GM12891 (cell line): ENCODE measurements around the gene FBF1.

Source experiments
- POLR2A ChIP-seq: IDR thresholded peaks from 2 replicates; pipeline ENCODE4 v1.6.1; 2011; ENCODE audit warnings: low read depth, low read length, control low read depth
- POLR2AphosphoS5 ChIP-seq: IDR thresholded peaks from 2 replicates; pipeline ENCODE4 v1.6.1; 2011; ENCODE audit warnings: low read depth, low read length, control low read depth

DNA sequence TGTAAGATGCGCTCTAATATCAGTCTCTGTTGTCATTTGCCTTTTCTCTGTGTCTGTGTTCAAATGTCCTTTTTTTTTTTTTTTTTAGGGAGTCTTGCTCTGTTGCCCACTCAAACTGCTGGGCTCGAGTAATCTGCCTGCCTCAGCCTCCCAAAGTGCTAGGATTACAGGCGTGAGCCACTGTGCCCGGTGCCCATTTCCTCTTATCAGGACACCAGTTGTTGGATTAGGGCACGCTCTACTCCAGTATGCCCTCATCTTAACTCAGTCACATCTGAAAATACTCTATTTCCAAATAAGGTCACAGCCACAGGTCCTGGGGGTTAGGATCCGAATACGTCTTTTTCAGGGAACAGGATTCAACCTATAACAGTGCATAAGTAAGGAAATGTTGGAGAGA, 60.6 kb downstream of the FBF1 start:
- TF ChIP-seq POLR2A (no peak), POLR2AphosphoS5 (no peak)
